ENCODE results near the gene DPP9. TPM values are rescaled to one million over a fixed set of nuclear protein-coding genes. Genes with fewer than 3 reads are reported as not detected.

The DPP9 gene
- total RNA-seq, 4 donors from 2014 or later: 76.7 to 125 (median 86.6) TPM

- peak in 1 of 2 donors; percentile 91 for DNase-seq (ENCODE audit: low spot score in 2 of 2)
- H3K4me3 ChIP-seq (ENCODE audit: low read depth, poor library complexity, severe bottlenecking): peak overlapping the region; percentile 47
- TF ChIP-seq POLR2A (IDR thresholded peaks at IDR 0.05) (no peak), CTCF (IDR thresholded peaks at IDR 0.05) (no peak)
- intact Hi-C loops (cut with DNase I; ENCODE audit: low total_unique reads): loop anchor here (5.0 kb wide), 2 partner anchors 67 to 82 kb away; partner anchors contain the start of gene SEMA6B
- 7 to 9% methylated on average over 28 to 29 of the region's 39 CpGs for WGBS, 2 donors
Observed at GRCh38 chr19:4639531-4640246, 84.0 kb downstream of the DPP9 start.

DNA sequence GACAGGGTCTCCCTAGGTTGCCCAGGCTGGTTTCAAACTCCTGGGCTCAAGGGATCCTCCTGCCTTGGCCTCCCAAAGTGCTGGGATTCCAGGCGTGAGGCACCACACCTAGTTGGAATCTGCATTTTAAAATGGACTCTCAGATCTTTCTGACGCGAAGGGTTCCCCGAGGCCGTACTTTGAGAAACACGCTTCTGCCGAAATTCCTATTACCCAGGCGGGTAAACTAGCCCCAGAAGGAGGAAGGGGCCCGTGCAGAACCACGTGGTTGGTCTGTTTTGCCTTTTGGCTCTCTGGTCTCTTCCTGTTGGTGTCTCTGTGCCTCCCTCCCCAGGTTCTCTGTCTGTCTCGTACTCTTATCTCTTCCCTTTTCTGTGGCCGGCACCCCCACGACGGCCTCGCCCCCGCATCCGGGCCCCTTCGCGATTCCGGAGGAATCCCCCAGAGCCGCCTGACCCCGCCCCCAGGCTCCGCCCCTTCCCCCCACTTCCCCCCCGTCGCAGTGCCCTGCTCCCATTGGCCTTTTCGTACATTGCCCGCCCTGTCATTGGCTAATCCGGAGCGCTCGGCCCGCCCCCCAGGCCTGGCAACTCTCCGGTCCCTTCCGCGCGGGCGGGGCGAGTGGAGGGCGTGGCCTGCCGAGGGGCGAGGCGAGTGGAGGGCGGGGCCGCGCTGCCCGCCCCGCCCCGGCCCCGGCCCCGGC is 84.7 kb downstream of the DPP9 start, which contains the start of gene TNFAIP8L1:
Gene TNFAIP8L1 (plus strand): TSS at position 689 of the 703 bp plus-strand sequence. CDS start 12,354 bp downstream, outside the sequence.
- WGBS, 2 donors: 2 to 5% methylated on average over 24 to 37 of the region's 49 CpGs
- intact Hi-C loops (cut with DNase I; ENCODE audit: low total_unique reads): loop anchor here (5.0 kb wide), 2 partner anchors 67 to 82 kb away; partner anchors contain the start of gene SEMA6B
- H3K4me3 ChIP-seq (ENCODE audit: low read depth, poor library complexity, severe bottlenecking): peak within 1 kb of the TSS; percentile 47
- peak; percentile 94 to 99 for DNase-seq (ENCODE audit: low spot score in 2 of 2)
- no peak for TF ChIP-seq POLR2A (IDR thresholded peaks at IDR 0.05)
- no peak for TF ChIP-seq CTCF (IDR thresholded peaks at IDR 0.05)

DNA sequence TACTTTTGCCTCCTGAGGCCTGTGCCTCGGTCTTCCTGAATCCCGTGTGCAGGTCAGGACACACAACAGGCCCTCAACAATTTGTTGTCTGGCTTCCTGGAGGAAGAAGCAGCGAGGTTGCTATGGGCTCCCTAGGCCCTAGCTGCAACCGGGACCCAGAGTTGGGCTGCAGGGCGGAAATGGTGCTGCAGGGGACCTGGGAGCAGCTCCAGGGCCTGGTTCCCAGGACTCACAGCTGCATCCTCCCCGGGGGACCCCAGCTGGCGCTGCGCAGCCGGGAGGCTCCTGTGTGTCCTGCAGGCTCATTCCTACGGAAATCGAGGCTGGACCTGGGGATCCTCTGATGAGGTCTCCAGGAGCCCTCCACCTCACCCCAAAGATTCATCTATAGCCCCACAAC is 85.3 kb downstream of the DPP9 start:
- intact Hi-C loops (cut with DNase I; ENCODE audit: low total_unique reads): loop anchor here (5.0 kb wide), 2 partner anchors 66 to 81 kb away; partner anchors contain the start of gene SEMA6B

DNA sequence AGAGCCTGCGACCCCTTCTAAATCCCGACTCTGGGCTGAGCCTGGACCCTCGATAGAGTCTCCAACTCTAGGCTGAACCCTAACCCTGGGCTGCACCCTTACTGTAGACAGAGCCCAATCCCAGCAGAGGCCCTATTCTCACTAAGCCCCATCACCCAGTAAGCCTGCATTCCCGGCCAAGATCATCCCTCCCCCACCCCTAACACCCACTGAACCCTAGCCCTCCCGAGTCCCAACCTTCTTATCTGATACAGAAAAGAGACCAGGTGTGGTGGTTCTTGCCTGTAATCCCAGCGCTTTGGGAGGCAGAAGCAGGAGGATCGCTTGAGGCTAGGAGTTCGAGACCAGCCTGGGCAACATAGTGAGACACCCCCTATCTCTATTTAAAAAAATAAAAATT is 86.9 kb downstream of the DPP9 start:
- WGBS, 2 donors: 68 to 70% methylated on average over 8 of the region's 8 CpGs
- no peak overlapping the region for H3K4me3 ChIP-seq (ENCODE audit: low read depth, poor library complexity, severe bottlenecking)
- no peak for TF ChIP-seq POLR2A (IDR thresholded peaks at IDR 0.05)
- no peak for TF ChIP-seq CTCF (IDR thresholded peaks at IDR 0.05)
- intact Hi-C loops (cut with DNase I; ENCODE audit: low total_unique reads): loop anchor here (5.0 kb wide), 2 partner anchors 64 to 79 kb away; partner anchors contain the start of gene SEMA6B
- DNase-seq (ENCODE audit: low spot score in 2 of 2): no peak

More for the DNA sequence above, 85.3 kb downstream of the DPP9 start:
- WGBS, 2 donors: 64 to 79% methylated on average over 7 to 10 of the region's 11 CpGs
- H3K4me3 ChIP-seq (ENCODE audit: low read depth, poor library complexity, severe bottlenecking): no peak overlapping the region
- TF ChIP-seq POLR2A (IDR thresholded peaks at IDR 0.05): no peak
- no peak for TF ChIP-seq CTCF (IDR thresholded peaks at IDR 0.05)
- DNase-seq (ENCODE audit: low spot score in 2 of 2): no peak

DNA sequence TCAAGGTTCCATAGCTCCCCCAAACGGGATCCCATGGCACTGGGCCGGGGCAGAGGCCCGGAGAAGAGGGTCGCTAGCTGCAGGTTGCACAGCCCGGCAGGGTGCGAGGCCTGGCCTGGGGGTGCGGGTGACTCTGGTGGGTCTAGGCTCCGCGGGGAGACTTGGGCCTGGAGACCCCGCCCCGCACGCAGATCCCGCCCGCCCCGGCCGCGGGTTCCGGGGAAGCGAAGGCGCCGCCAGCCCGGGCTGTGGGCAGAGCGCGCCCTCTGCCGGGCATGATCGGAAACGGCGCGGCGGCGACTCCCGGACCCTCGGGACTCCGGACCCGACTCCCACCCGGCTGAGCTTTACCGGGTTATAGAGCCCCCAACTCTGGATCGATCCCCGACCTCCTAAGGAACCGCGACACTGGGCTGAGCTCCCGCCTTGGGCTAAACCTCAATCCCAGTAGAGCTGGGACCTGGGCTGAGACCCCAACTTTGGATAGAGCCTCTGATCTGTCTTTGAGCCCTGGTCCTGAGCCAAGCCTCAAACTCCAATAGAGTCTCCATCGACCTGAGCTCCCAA is 87.4 kb downstream of the DPP9 start:
- peak overlapping the region; percentile 24 for H3K4me3 ChIP-seq (ENCODE audit: low read depth, poor library complexity, severe bottlenecking)
- peak in 1 of 3 donors; percentile 16 for TF ChIP-seq CTCF (IDR thresholded peaks at IDR 0.05)
- no peak for TF ChIP-seq POLR2A (IDR thresholded peaks at IDR 0.05)
- intact Hi-C loops (cut with DNase I; ENCODE audit: low total_unique reads): loop anchor here (5.0 kb wide), 2 partner anchors 64 to 79 kb away; partner anchors contain the start of gene SEMA6B
- WGBS, 2 donors: 0 to 5% methylated on average over 8 to 10 of the region's 43 CpGs
- DNase-seq (ENCODE audit: low spot score in 2 of 2): peak in 1 of 2 donors; percentile 91

All from lower leg skin (tissue), 4 donors.